Hepatocyte (in vitro differentiated cells): ENCODE measurements around the gene ASS1.

Source experiments
- EZH2 ChIP-seq: fragments of 200-600 bp; sonication (generic); IDR thresholded peaks from 2 replicates; pipeline ENCODE4 v1.6.1; 2016; ENCODE audit warnings: antibody characterized with exemption, mild to moderate bottlenecking, borderline replicate concordance
- EZH2phosphoT487 ChIP-seq: fragments of 200-600 bp; sonication (generic); IDR thresholded peaks from one replicate; pipeline ENCODE4 v1.6.1; 2018; ENCODE audit warnings: antibody characterized with exemption, mild to moderate bottlenecking, low read depth, moderate library complexity; ENCODE audit not compliant: unreplicated experiment, severe bottlenecking
- TF ChIP-seq, protein P1 (sequence below): fragments of 200-600 bp; sonication (generic); IDR thresholded peaks from 2 replicates; pipeline ENCODE4 v1.5.1; 2016; ENCODE audit warnings: antibody characterized with exemption, mild to moderate bottlenecking; ENCODE audit not compliant: poor library complexity

DNA sequence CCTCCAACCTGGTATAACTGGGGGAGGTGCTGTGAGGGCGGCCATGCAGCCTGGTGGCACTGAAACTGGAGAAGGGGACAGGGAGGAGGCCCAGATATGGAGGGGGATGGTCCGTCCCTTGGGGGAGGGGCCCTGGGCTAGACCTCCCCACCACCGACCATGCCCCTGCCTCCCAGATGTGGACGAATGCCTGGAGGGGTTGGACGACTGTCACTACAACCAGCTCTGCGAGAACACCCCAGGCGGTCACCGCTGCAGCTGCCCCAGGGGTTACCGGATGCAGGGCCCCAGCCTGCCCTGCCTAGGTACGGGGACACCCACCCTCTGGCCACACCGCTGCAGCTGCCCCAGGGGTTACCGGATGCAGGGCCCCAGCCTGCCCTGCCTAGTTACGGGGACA is 15.4 kb upstream of the ASS1 start:
- TF ChIP-seq, protein P1, sequence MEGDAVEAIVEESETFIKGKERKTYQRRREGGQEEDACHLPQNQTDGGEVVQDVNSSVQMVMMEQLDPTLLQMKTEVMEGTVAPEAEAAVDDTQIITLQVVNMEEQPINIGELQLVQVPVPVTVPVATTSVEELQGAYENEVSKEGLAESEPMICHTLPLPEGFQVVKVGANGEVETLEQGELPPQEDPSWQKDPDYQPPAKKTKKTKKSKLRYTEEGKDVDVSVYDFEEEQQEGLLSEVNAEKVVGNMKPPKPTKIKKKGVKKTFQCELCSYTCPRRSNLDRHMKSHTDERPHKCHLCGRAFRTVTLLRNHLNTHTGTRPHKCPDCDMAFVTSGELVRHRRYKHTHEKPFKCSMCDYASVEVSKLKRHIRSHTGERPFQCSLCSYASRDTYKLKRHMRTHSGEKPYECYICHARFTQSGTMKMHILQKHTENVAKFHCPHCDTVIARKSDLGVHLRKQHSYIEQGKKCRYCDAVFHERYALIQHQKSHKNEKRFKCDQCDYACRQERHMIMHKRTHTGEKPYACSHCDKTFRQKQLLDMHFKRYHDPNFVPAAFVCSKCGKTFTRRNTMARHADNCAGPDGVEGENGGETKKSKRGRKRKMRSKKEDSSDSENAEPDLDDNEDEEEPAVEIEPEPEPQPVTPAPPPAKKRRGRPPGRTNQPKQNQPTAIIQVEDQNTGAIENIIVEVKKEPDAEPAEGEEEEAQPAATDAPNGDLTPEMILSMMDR, result no peak
- TF ChIP-seq EZH2phosphoT487, result no peak
- no peak for TF ChIP-seq EZH2
